NB4 (cell line): Measurements from ENCODE around the gene SYT8.
A peak's percentile ranks its signal among the peaks of the same experiment; 100 is the strongest.
"Not testable (repeated sequence)": the region's sequence is repeated elsewhere in the genome, so short reads cannot be mapped to it uniquely, and the experiment has no call there.

Experiments used
- DNase-seq: peaks from one replicate; pipeline ENCODE4 v3.0.0; 2010; ENCODE audit warnings: low read depth
- H3K4me3 ChIP-seq: one replicate; pipeline ENCODE4 v1.5.1; 2011; ENCODE audit warnings: mild to moderate bottlenecking, low read depth, low read length, moderate library complexity
- CTCF ChIP-seq: IDR thresholded peaks from one replicate; pipeline ENCODE4 v1.5.1; 2012; ENCODE audit warnings: low read depth, low read length
- MAX ChIP-seq: IDR thresholded peaks from 2 replicates; pipeline ENCODE4 v1.6.1; 2011; ENCODE audit warnings: low read depth, low read length
- MYC ChIP-seq: IDR thresholded peaks from 2 replicates; pipeline ENCODE4 v1.6.1; 2011; ENCODE audit warnings: low read depth, low read length
- POLR2A ChIP-seq: IDR thresholded peaks from 2 replicates; pipeline ENCODE4 v1.6.1; 2011; ENCODE audit warnings: mild to moderate bottlenecking; ENCODE audit not compliant: insufficient read length; ENCODE audit errors: extremely low read depth

The SYT8 gene

GRCh38 chr11:1880746-1881441 lies 46.1 kb downstream of the SYT8 start:
- no peak overlapping the region for H3K4me3 ChIP-seq
- DNase-seq, result peak; percentile 55
- TF ChIP-seq MYC (no peak), POLR2A (no peak), MAX (no peak), CTCF (no peak)

- TF ChIP-seq MAX (no peak), MYC (no peak), POLR2A (no peak), CTCF (no peak)
- DNase-seq, result peak; percentile 41
- H3K4me3 ChIP-seq, result no peak overlapping the region
These were observed 46.9 kb downstream of the SYT8 start for GRCh38 chr11:1881442-1882264.

GRCh38 chr11:1882265-1883238 lies 47.8 kb downstream of the SYT8 start:
- no peak for TF ChIP-seq MYC
- peak; percentile 59; the same call in 1 of the 2 replicates for TF ChIP-seq MAX
- TF ChIP-seq CTCF, result peak; percentile 82
- TF ChIP-seq POLR2A, result no peak
- peak; percentile 81 for DNase-seq
- H3K4me3 ChIP-seq, result no peak overlapping the region

GRCh38 chr11:1883346-1884302 lies 48.8 kb downstream of the SYT8 start:
- DNase-seq, result no peak
- H3K4me3 ChIP-seq, result no peak overlapping the region
- TF ChIP-seq MAX, result no peak
- TF ChIP-seq MYC, result no peak
- no peak for TF ChIP-seq CTCF
- no peak for TF ChIP-seq POLR2A

GRCh38 chr11:1884303-1884700 lies 49.5 kb downstream of the SYT8 start:
- TF ChIP-seq POLR2A, result no peak
- no peak for TF ChIP-seq MYC
- TF ChIP-seq MAX, result no peak
- no peak for TF ChIP-seq CTCF
- no peak overlapping the region for H3K4me3 ChIP-seq
- no peak for DNase-seq

- DNase-seq, result not testable (repeated sequence)
These were observed 51.8 kb downstream of the SYT8 start for GRCh38 chr11:1886551-1886950.

More at GRCh38 chr11:1886551-1886950, 51.8 kb downstream of the SYT8 start:
- H3K4me3 ChIP-seq, result not testable (repeated sequence)
